Neural cell (in vitro differentiated cells): ENCODE results near the gene CD300A. TPM values are rescaled to one million over a fixed set of nuclear protein-coding genes. Genes with fewer than 3 reads are reported as not detected.

Source experiments
- H2AFZ ChIP-seq: fragments of 200-600, 300-800 bp; sonication (generic), shearing (Covaris generic); 2 replicates; pipeline ENCODE4 v1.6.0; 2014; ENCODE audit warnings: low read depth, mild to moderate bottlenecking, antibody characterized with exemption, low read length, moderate library complexity
- H3F3A ChIP-seq: fragments of 200-600 bp; shearing (Covaris generic); 2 replicates; pipeline ENCODE4 v1.6.1; 2016; ENCODE audit warnings: mild to moderate bottlenecking, moderate library complexity, mixed read lengths, antibody characterized with exemption, low read length; ENCODE audit not compliant: insufficient read depth, poor library complexity, severe bottlenecking
- H3K27ac ChIP-seq: fragments of 200-600, 300-800 bp; sonication (generic), shearing (Covaris generic); 2 replicates; pipeline ENCODE4 v1.5.1; 2014; ENCODE audit warnings: mild to moderate bottlenecking, low read length, moderate library complexity
- H3K27me3 ChIP-seq: fragments of 300-800, 200-600 bp; sonication (generic), shearing (Covaris generic); 2 replicates; pipeline ENCODE4 v1.6.0; 2014; ENCODE audit warnings: mild to moderate bottlenecking, low read depth, low read length, moderate library complexity; ENCODE audit not compliant: insufficient read depth
- H3K36me3 ChIP-seq: fragments of 300-800, 200-600 bp; sonication (generic), shearing (Covaris generic); 2 replicates; pipeline ENCODE4 v1.5.1; 2014; ENCODE audit warnings: mild to moderate bottlenecking, antibody characterized with exemption, low read length, moderate library complexity; ENCODE audit not compliant: insufficient read depth
- H3K4me2 ChIP-seq: fragments of 300-800, 200-600 bp; sonication (generic), shearing (Covaris generic); 2 replicates; pipeline ENCODE4 v1.6.0; 2014; ENCODE audit warnings: mild to moderate bottlenecking, low read length
- H3K4me3 ChIP-seq: fragments of 300-800, 200-600 bp; sonication (generic), shearing (Covaris generic); 2 replicates; pipeline ENCODE4 v1.5.1; 2014; ENCODE audit warnings: mild to moderate bottlenecking, low read length, moderate library complexity
- H3K79me2 ChIP-seq: fragments of 200-600 bp; shearing (Covaris generic); replicated peaks from 2 replicates; pipeline ENCODE4 v1.6.0; 2014; ENCODE audit warnings: mild to moderate bottlenecking, low read length, moderate library complexity; ENCODE audit not compliant: insufficient read depth
- H3K9ac ChIP-seq: fragments of 300-800, 200-600 bp; sonication (generic), shearing (Covaris generic); 2 replicates; pipeline ENCODE4 v1.6.1; 2016; ENCODE audit warnings: mild to moderate bottlenecking, low read length, mixed read lengths
- H3K9me2 ChIP-seq: fragments of 200-600 bp; shearing (Covaris generic); 2 replicates; pipeline ENCODE4 v1.6.1; 2016; ENCODE audit warnings: mild to moderate bottlenecking, low read length, mixed read lengths; ENCODE audit not compliant: insufficient read depth
- H3K9me3 ChIP-seq: fragments of 200-600, 300-800 bp; sonication (generic), shearing (Covaris generic); 2 replicates; pipeline ENCODE4 v1.6.1; 2016; ENCODE audit warnings: mild to moderate bottlenecking, mixed run types, low read length, moderate library complexity, mixed read lengths
- H4K20me1 ChIP-seq: fragments of 200-600 bp; shearing (Covaris generic); 2 replicates; pipeline ENCODE4 v1.6.1; 2016; ENCODE audit warnings: mild to moderate bottlenecking, mixed run types; ENCODE audit not compliant: insufficient read depth
- EP300 ChIP-seq: fragments of 450-650 bp; conservative IDR thresholded peaks from 2 replicates; pipeline ENCODE4 v1.6.1; 2014; ENCODE audit warnings: antibody characterized with exemption, mild to moderate bottlenecking, moderate library complexity; ENCODE audit not compliant: poor library complexity, severe bottlenecking
- EZH2 ChIP-seq: fragments of 200-600, 300-800 bp; shearing (Covaris generic), sonication (generic); IDR thresholded peaks from 2 replicates; pipeline ENCODE4 v1.6.1; 2014; ENCODE audit warnings: antibody characterized with exemption, low read length, borderline replicate concordance, mild to moderate bottlenecking; ENCODE audit not compliant: insufficient read depth, poor library complexity, severe bottlenecking
- POLR2AphosphoS5 ChIP-seq: IDR thresholded peaks from 2 replicates; pipeline ENCODE4 v1.6.1; 2012
- RAD21 ChIP-seq: fragments of 450-650 bp; conservative IDR thresholded peaks from 2 replicates; pipeline ENCODE4 v1.6.1; 2014; ENCODE audit warnings: antibody characterized with exemption, mild to moderate bottlenecking, moderate library complexity
- REST ChIP-seq: IDR thresholded peaks from 2 replicates; pipeline ENCODE4 v1.6.1; 2012; ENCODE audit warnings: borderline replicate concordance
- SMC3 ChIP-seq: fragments of 450-650 bp; conservative IDR thresholded peaks from 2 replicates; pipeline ENCODE4 v1.6.1; 2014; ENCODE audit warnings: antibody characterized with exemption, mild to moderate bottlenecking, moderate library complexity; ENCODE audit not compliant: poor library complexity
- TAF1 ChIP-seq: IDR thresholded peaks from 2 replicates; pipeline ENCODE4 v1.6.1; 2012; ENCODE audit warnings: low read depth
- polyA plus RNA-seq: library from polyadenylated mRNA; depleted of rRNA; stranded (reverse); fragments of >200 nt; gene quantifications from 2 replicates; pipeline ENCODE4 v1.2.3, GENCODE V29; 2014
- TF ChIP-seq, protein P1 (sequence below): fragments of 450-650 bp; IDR thresholded peaks from 2 replicates; pipeline ENCODE4 v1.5.1; 2014; ENCODE audit warnings: antibody characterized with exemption, mild to moderate bottlenecking, moderate library complexity; ENCODE audit not compliant: poor library complexity, severe bottlenecking

The CD300A gene
- polyA plus RNA-seq, 1 donor from 2014 or later = 0.35 TPM

- TF ChIP-seq EP300 (no peak), REST (no peak), POLR2AphosphoS5 (no peak), EZH2 (no peak), RAD21 (no peak), TAF1 (no peak)
- TF ChIP-seq, protein P1, sequence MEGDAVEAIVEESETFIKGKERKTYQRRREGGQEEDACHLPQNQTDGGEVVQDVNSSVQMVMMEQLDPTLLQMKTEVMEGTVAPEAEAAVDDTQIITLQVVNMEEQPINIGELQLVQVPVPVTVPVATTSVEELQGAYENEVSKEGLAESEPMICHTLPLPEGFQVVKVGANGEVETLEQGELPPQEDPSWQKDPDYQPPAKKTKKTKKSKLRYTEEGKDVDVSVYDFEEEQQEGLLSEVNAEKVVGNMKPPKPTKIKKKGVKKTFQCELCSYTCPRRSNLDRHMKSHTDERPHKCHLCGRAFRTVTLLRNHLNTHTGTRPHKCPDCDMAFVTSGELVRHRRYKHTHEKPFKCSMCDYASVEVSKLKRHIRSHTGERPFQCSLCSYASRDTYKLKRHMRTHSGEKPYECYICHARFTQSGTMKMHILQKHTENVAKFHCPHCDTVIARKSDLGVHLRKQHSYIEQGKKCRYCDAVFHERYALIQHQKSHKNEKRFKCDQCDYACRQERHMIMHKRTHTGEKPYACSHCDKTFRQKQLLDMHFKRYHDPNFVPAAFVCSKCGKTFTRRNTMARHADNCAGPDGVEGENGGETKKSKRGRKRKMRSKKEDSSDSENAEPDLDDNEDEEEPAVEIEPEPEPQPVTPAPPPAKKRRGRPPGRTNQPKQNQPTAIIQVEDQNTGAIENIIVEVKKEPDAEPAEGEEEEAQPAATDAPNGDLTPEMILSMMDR = no peak
- no peaks in the 10 kb centered on the region for H3K79me2 ChIP-seq
- no peak overlapping the region for H3K4me2 ChIP-seq
- H3K27me3 ChIP-seq = no peaks in the 10 kb centered on the region
- H3K36me3 ChIP-seq = no peaks in the 10 kb centered on the region
- no peaks in the 10 kb centered on the region for H3K9me3 ChIP-seq
- no peak overlapping the region for H2AFZ ChIP-seq
- H3F3A ChIP-seq = no peaks in the 10 kb centered on the region
- no peak overlapping the region for H3K9ac ChIP-seq
- no peak overlapping the region for H3K27ac ChIP-seq
- H3K9me2 ChIP-seq = no peaks in the 10 kb centered on the region
- H4K20me1 ChIP-seq = no peaks in the 10 kb centered on the region
- H3K4me3 ChIP-seq = no peak overlapping the region
Measured at GRCh38 chr17:74477411-74477810, 11.0 kb downstream of the CD300A start.

GRCh38 chr17:74478420-74479100 lies 12.1 kb downstream of the CD300A start:
- no peaks in the 10 kb centered on the region for H3K9me2 ChIP-seq
- no peaks in the 10 kb centered on the region for H3K79me2 ChIP-seq
- no peak overlapping the region for H3K4me3 ChIP-seq
- no peaks in the 10 kb centered on the region for H3F3A ChIP-seq
- H3K27ac ChIP-seq = no peak overlapping the region
- no peaks in the 10 kb centered on the region for H4K20me1 ChIP-seq
- H2AFZ ChIP-seq = no peak overlapping the region
- H3K9me3 ChIP-seq = no peaks in the 10 kb centered on the region
- no peak overlapping the region for H3K4me2 ChIP-seq
- H3K27me3 ChIP-seq = no peaks in the 10 kb centered on the region
- TF ChIP-seq REST = no peak
- no peak for TF ChIP-seq EZH2
- TF ChIP-seq SMC3 = no peak
- TF ChIP-seq, protein P1 = no peak
- H3K9ac ChIP-seq = no peak overlapping the region
- H3K36me3 ChIP-seq = no peaks in the 10 kb centered on the region
